ENCODE data around the gene TUT1. TPM values are rescaled to one million over a fixed set of nuclear protein-coding genes. Genes with fewer than 3 reads are reported as not detected.
A peak's percentile ranks its signal among the peaks of the same experiment; 100 is the strongest.

Gene TUT1
- total and polyA plus RNA-seq, 8 donors: 12.0 to 33.4 (median 15.8) TPM

GRCh38 chr11:62601372-62602140, 10.2 kb upstream of the TUT1 start, which contains the start of gene MTA2:
MTA2 (minus strand) TSS chr11:62601865; CDS start chr11:62601450, 415 bp downstream.
- intact Hi-C loops (cut with DNase I): no loop called here
- DNase-seq (peak; percentile 97 to 100 (median 98)), FAIRE-seq (peak; percentile 34), ATAC-seq (peak; percentile 90 to 94 (median 90))
- peaks cover 0 to 26% (median 13%) of the 10 kb centered on the region in 3 donors for H3K36me3 ChIP-seq
- H3K4me3 ChIP-seq: peak within 1 kb of the TSS; percentile 84 to 96 (median 90)
- 0% methylated on average over 78 to 83 of the region's 83 CpGs for WGBS, 2 donors
- H3K9me3 ChIP-seq: no peaks in the 10 kb centered on the region
- peak within 1 kb of the TSS; percentile 74 to 94 (median 88) for H3K27ac ChIP-seq
- H3K27me3 ChIP-seq: no peaks in the 10 kb centered on the region
- peaks cover 0 to 14% (median 11%) of the 10 kb centered on the region in 3 donors for H3K4me1 ChIP-seq
- no peak for TF ChIP-seq CTCF (IDR thresholded peaks at IDR 0.05)

GRCh38 chr11:62601122-62601371, 9.7 kb upstream of the TUT1 start:
- H3K27me3 ChIP-seq: no peaks in the 10 kb centered on the region
- peak overlapping the region; percentile 84 to 96 (median 90) for H3K4me3 ChIP-seq
- FAIRE-seq (no peak), ATAC-seq (peak; percentile 10 to 37 (median 28)), DNase-seq (peak in 2 of 6 donors; percentile 52 to 77)
- intact Hi-C loops (cut with DNase I): no loop called here
- TF ChIP-seq CTCF (IDR thresholded peaks at IDR 0.05): no peak
- peaks cover 0 to 25% (median 18%) of the 10 kb centered on the region in 3 donors for H3K36me3 ChIP-seq
- H3K27ac ChIP-seq: peak overlapping the region; percentile 74 to 94 (median 88)
- 0 to 1% methylated on average over 30 of the region's 30 CpGs for WGBS, 2 donors
- peaks cover 0 to 14% (median 11%) of the 10 kb centered on the region in 3 donors for H3K4me1 ChIP-seq
- H3K9me3 ChIP-seq: no peaks in the 10 kb centered on the region

GRCh38 chr11:62600367-62601121, 9.2 kb upstream of the TUT1 start:
- ATAC-seq (no peak), DNase-seq (no peak)

GRCh38 chr11:62599901-62600300, 8.6 kb upstream of the TUT1 start:
- TF ChIP-seq CTCF (IDR thresholded peaks at IDR 0.05): no peak
- Histone ChIP-seq H3K27me3 (no peaks in the 10 kb centered on the region), H3K4me3 (peak overlapping the region in 2 of 4 donors; percentile 84 to 96), H3K27ac (peak overlapping the region in 1 of 4 donors; percentile 1), H3K36me3 (peaks cover 0 to 30% (median 29%) of the 10 kb centered on the region in 3 donors), H3K9me3 (no peaks in the 10 kb centered on the region), H3K4me1 (peaks cover 0 to 14% (median 11%) of the 10 kb centered on the region in 3 donors)
- WGBS, 2 donors: 63 to 67% methylated on average over 5 of the region's 5 CpGs
- ATAC-seq (no peak), FAIRE-seq (no peak), DNase-seq (no peak)
- intact Hi-C loops (cut with DNase I): no loop called here

More at GRCh38 chr11:62600367-62601121, 9.2 kb upstream of the TUT1 start:
- H3K4me1 ChIP-seq: peaks cover 0 to 14% (median 11%) of the 10 kb centered on the region in 3 donors
- intact Hi-C loops (cut with DNase I): no loop called here
- H3K36me3 ChIP-seq: peaks cover 0 to 28% (median 23%) of the 10 kb centered on the region in 3 donors
- H3K9me3 ChIP-seq: no peaks in the 10 kb centered on the region
- peak overlapping the region; percentile 84 to 96 (median 90) for H3K4me3 ChIP-seq
- peak overlapping the region; percentile 74 to 94 (median 88) for H3K27ac ChIP-seq
- FAIRE-seq: no peak
- WGBS, 2 donors: 3 to 4% methylated on average over 24 to 26 of the region's 26 CpGs
- TF ChIP-seq CTCF (IDR thresholded peaks at IDR 0.05): no peak
- no peaks in the 10 kb centered on the region for H3K27me3 ChIP-seq
